OCI-M1 (cell line): ENCODE measurements around the gene SLC18A3.
A peak's percentile ranks its signal among the peaks of the same experiment; 100 is the strongest.

Source experiments
- DNase-seq: peaks from one replicate; lab custom pipeline; 2025; lab: John Stamatoyannopoulos, UW

Gene SLC18A3

DNA sequence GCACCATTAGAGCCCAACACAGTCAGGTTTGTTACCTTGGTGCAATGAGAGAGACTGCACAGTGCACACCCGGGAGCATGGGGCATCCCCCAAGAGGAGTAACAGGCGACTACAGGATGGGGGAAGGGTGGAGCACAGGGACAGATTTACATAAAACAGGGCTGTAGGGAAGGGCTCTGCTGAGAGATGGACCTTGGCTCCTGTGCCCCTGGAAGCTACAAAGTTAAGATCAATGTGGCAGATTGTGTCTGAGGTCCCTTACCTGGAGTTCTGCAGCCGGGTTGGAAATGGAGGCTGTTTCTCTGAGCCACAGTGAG is 13.7 kb upstream of the SLC18A3 start:
- DNase-seq: no peak

GRCh38 chr10:49596836-49597235 is 13.3 kb upstream of the SLC18A3 start:
- no peak for DNase-seq

DNA sequence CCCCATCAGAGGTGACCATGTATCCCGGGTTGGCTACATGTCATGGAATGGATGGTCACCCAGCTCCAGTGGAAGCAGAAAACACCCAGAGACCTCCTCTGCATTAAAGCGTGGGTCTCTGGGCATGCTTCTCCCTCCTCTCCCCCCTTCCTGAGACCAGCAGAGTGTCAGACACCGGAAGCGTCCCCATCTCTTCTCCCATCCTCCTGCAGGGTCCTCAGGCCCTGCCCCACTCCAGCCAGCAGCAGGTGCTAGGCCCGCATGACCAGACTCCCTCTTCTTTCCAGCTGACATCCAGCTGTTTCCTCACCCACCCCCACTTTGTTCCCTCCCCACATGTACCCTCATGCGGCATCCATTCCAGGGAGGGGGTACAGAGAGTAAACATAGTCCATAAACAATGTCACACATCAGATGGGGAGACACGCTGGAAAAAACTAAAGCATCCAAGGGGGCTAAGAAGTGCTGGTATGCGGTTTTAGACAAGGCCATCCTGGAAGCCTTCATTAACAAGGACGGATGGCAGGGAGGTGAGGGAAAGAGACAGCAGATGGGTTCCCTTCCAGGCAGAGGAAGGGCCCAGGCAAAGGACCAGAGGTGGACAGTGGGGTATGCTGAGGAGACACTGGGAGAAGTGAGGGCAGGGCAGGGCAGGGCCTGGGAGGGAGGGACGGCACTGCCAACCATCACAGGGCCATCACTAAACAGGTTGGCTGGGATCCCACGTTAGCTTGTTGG is 12.5 kb upstream of the SLC18A3 start:
- DNase-seq: no peak

- no peak for DNase-seq
These were observed 11.8 kb upstream of the SLC18A3 start for GRCh38 chr10:49598164-49598856.

DNA sequence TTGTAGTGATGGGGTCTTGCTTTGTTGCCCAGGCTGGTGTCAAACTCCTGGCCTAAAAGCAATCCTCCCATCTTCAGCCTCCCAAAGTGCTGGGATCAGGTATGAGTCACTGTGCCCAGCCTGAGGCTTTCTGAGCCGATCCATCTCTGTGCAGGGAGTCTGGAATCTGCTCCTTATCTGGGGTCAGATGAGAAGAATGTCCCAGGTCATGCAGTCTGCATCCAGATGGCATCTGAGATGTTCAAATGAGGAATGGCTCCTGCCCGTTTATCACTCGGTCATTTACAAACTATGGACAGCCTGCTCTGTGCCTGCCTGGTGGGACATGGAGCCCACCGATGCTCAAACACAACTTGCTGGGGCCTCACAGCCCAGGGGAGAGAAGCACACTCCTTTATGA is 11.1 kb upstream of the SLC18A3 start:
- DNase-seq: no peak

- no peak for DNase-seq
These were observed 10.6 kb upstream of the SLC18A3 start for GRCh38 chr10:49599546-49599945.

GRCh38 chr10:49600046-49600445 is 10.1 kb upstream of the SLC18A3 start:
- DNase-seq: no peak

DNA sequence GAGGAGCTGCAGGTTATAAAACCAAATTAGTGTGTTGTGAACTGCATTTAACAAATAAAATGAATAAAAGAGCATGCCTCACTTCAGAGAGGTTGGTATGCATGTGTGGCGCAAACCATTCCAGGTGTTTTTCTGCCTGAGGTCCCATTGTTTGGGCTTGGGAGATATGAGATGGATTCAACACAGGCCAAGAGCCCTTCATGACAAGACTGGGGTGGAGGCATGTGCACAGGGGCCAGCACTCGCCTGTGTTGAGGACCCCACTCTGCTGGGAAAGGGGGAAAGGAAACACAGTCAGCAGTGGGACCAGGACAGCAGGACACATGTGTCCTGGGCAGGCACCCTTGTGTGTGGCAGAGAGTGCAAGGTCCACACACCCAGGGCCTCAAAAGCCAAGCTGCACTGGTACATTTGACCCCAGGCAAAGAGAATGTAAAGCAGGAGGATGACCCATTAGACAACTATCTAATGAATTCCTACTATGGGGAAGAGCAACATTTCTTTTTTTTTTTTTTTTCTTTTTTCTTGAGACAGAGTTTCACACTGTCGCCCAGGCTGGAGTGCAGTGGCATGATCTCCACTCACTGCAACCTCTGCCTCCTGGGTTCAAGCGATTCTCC is 9.2 kb upstream of the SLC18A3 start:
- no peak for DNase-seq

DNA sequence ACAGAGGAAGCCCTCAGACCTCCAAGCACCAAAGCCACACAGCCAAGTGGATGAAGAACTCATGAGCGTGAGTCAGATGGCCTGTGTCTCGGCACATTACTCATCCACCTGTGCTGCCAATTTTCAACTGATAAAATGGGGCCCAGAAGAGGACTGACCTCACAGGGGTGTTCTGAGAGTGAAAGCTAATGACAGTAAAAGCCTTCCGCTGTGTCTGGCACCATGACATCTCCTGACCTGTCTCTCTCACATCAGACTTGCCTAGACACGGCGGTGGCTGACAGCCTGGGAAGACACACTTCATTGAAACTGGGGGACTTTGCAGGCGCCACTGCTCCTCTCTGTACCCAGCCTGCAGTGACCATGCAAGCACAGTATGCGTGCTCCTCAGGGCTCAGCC is 8.3 kb upstream of the SLC18A3 start:
- DNase-seq: no peak

DNA sequence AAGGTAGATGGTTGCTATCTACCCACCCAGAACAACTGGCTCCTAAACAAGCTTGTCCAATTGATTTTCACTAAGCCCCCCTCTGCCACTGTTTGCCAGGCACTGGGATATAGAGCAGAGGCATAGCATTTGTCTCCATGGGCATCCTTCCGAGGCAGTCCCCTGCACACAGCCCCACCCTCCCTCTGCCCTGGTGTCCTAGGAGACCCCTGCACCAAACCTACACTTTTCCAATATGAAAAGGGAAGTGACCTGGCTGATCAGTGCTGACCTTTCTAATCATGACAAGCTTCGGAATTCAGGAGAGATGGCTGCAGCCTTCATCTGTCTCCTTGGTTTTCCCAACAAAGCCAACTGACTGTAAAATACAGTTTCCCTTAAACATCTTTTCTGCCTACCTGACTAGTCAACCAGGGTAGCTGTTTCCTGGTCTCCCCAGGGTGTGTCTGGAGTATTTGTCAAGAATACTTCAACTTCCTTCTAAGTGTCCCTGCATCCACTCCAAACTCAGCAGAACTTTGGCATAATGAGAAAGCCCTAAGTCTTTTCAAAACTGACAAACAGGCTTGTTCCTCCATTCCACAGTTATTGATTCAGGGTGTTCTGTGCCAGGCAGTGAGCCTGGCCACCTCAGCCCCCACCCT is 7.6 kb upstream of the SLC18A3 start:
- no peak for DNase-seq

- no peak for DNase-seq
These were observed 4.7 kb upstream of the SLC18A3 start for GRCh38 chr10:49605216-49605938.

- DNase-seq: no peak
These were observed 4.1 kb upstream of the SLC18A3 start for GRCh38 chr10:49605939-49606509.

DNA sequence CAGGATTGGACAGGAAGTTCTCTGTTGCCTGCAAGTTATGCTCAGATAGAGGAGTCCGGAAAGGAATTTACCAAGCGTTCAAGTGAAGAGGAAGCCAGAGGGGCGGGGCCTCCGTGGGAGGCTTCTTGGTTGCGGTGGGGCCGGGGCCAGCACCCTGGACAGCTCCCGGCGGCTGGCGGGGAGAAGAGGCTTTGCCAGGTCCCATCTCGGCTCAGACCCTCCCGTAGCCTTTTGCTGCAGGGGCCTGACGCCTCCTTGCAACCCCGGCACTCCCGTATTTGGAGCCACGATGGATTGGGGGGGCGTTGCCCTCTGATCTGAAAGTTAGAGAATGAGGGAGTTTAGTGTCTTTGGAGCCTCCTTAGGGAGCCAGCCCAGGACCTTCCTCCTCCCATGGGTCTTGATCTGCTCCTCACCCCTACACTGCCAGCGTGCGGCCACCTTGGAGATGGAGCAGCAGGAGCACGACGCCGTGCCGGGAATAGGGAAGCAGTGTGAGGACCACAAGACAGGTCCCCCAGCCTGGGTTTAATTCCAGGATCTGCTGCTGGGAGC is 3.1 kb upstream of the SLC18A3 start:
- DNase-seq: peak; percentile 92

DNA sequence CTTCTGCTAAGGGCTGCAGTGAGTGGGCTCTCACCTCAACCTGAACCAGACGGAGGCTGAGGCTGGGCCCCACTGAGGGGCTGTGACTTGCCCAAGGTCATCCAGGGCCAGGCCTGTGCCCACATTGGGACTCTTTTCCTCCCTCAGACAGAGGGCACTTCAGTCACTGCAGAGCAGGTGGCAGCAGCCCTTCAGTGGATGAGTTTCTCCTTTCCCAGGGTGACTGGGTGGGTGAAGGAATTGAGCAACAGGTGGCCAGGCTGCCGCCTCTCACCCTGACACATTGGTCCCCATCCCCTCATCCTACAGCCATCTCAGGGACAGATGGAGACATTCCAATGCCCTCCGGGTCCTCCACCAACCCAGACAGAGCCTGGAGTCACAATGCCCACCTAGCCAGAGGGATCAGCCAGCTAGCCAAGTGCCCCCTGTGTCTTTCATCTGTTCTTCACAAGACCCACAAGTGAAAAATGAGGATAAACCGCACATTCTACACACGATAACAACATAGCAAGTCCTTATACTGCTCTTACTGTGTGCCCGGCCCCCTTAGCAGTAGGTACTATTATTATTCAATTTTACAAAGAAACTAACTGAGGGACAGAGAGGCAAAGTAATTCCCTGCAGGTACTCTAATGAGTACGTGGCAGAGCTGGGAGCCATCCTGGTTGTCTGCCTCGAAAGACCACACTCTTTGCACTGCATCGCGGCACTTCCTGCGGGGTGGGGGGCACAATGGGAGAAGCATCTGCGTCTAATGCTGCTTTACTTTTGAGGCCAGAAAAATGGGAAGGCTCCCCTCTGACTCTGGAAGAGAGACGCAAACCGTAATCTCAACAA is 1.7 kb upstream of the SLC18A3 start:
- DNase-seq: no peak

DNA sequence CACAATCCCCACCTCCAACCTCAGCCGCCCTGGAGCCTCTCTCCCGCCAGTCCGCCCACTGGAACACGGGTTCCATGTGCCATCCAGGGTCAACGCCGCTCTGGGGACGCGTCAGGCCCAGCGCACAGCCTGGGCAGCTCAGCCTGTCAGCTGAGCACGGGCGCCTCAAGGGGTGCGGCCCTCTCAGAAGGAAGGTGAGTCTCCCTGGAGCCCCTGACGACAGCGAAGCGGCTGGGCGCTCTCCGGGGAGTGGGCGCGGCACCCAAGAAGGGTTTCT is 1.2 kb upstream of the SLC18A3 start:
- no peak for DNase-seq

DNA sequence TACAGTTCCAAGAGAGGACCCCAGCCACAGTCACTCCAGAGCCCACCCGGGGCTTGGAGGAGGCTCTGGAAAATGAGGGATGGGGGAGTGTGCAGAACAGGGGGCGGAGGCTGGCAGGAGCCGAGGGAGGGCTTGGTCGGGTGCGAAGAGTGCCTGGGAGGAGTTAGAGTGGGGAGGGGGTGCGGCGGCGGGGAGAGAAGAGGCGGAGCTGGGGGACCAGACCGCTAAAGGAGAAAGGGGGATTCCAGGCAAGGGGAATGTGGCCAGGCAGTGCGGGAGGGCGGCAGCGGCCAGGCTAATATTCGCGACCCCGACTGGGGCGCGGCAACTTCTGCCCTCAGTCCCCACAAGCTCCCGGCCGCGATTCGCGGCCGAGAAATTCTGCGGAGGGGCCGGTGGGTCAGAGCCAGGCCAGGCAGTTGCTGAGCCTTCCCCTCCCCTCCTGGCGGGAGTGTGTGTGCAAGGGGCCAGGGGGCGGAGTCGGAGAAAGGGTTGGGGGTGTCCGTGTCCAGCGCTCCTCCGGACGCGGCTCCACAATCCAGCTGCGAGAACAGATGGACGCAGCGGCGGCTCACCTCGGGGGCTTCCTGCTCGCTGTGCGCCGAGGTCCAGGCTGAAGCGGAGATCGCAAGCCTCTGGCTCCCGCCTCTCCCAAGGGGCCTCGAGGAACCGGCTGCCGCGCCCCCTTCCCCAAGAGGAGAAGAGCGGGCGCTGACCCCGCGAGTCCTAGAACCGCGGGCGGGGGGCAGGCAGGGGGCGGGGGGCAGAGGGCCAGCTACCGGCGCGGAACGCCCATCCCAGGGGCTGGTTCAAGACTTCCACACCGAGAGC is 612 bp upstream of the SLC18A3 start:
- DNase-seq: no peak

- DNase-seq: no peak
These were observed 502 bp downstream of the SLC18A3 start for GRCh38 chr10:49610458-49611165.

DNA sequence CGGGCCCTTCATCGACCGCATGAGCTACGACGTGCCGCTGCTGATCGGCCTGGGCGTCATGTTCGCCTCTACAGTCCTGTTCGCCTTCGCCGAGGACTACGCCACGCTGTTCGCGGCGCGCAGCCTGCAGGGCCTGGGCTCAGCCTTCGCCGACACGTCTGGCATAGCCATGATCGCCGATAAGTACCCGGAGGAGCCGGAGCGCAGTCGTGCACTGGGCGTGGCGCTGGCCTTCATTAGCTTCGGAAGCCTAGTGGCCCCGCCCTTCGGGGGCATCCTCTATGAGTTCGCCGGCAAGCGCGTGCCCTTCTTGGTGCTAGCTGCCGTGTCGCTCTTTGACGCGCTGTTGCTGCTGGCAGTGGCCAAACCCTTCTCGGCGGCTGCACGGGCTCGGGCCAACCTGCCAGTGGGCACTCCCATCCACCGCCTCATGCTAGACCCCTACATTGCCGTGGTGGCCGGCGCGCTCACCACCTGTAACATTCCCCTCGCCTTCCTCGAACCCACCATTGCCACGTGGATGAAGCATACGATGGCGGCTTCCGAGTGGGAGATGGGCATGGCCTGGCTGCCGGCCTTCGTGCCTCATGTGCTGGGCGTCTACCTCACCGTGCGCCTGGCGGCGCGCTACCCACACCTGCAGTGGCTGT is 1.2 kb downstream of the SLC18A3 start:
- no peak for DNase-seq
